ENCODE results near the gene PDXK.

DNA sequence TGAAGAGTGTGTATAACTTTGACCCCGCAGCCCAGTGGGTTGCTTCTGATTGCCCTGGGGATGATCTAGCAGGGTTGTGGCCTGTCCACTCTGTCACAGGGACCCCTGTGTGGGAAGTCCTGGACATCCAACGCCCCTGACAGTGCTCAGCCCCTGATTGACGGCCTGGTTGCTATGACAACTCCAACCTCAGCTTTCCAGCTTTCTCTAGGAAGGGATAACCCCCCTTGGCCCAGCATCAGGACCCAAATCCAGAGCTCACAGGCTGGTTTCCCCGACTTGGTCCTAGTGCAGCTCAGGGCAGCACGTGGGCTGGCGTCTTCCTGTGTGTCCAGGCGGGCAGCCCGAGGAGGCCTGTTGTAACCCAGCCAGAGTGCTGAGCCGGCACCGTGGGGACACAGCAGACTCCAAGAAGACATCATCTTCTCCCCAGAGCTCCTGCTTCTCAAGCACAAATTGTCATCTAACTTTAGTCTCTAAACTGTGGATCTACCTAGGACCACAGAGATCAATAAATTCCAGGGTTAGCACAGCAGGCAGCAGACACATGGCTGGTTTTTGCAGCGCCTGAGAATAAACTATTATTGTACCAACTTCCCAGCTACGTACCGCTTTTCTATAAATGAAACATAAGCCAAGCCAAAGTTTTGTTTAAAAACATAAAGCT lies 18.9 kb upstream of the PDXK start:
- TF ChIP-seq, protein P1, sequence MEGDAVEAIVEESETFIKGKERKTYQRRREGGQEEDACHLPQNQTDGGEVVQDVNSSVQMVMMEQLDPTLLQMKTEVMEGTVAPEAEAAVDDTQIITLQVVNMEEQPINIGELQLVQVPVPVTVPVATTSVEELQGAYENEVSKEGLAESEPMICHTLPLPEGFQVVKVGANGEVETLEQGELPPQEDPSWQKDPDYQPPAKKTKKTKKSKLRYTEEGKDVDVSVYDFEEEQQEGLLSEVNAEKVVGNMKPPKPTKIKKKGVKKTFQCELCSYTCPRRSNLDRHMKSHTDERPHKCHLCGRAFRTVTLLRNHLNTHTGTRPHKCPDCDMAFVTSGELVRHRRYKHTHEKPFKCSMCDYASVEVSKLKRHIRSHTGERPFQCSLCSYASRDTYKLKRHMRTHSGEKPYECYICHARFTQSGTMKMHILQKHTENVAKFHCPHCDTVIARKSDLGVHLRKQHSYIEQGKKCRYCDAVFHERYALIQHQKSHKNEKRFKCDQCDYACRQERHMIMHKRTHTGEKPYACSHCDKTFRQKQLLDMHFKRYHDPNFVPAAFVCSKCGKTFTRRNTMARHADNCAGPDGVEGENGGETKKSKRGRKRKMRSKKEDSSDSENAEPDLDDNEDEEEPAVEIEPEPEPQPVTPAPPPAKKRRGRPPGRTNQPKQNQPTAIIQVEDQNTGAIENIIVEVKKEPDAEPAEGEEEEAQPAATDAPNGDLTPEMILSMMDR (IDR thresholded peaks at IDR 0.05): no peak
- no peak for TF ChIP-seq POLR2A (IDR thresholded peaks at IDR 0.05)

Data from adrenal gland (tissue), 5 donors.